GM10266 (cell line): ENCODE data around the gene PSAP.
"Not testable (repeated sequence)": the region's sequence is repeated elsewhere in the genome, so short reads cannot be mapped to it uniquely, and the experiment has no call there.

ENCODE experiments used
- DNase-seq: peaks from one replicate; pipeline ENCODE4 v3.0.0; 2012; ENCODE audit errors: extremely low spot score
- TF ChIP-seq, protein P1 (sequence below): IDR thresholded peaks from 2 replicates; pipeline ENCODE4 v1.5.1; 2012; ENCODE audit warnings: mild to moderate bottlenecking, low read depth; ENCODE audit not compliant: control insufficient read depth, insufficient read depth; ENCODE audit errors: missing control alignments

The PSAP gene

DNA sequence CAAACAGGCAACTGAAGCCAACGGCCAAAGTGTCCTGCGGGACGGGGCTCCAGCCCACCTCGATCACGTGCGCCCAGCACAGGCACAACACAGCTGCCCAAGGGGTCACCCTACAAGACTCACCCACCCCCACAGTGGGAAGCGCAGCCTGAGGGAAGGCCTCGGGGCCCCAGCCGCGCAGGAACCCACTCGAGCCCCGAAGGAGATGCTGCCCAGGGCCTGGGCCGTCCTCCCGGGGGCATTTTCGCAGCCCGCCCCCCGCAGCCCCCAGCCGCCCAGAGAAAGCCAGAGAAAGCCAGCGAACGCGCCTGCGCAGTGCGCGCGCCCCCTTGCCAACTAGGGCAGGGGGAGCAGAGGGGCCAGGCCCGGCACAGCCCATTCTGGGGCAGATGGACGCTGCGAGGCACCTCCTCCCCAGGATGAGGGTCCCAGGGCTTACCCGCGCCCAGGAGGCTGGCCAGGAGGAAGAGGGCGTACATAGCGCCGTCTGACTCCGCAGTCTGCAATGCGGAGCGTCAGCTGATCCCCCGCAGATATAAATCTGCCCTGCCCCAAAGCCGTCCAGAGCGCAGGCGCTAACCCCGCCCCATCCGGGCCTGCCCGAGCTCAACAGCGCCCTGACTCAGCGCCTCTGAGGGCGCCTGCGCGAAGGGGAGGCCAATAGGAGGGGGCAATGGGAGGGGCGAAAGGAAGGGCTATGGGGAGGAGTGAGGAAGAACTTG lies at the start of gene PSAP:
Gene PSAP (minus strand): TSS at position 509 of the 722 bp plus-strand sequence. CDS start 30 bp downstream, at position 479.
- peak; percentile 97 for DNase-seq
- TF ChIP-seq, protein P1, sequence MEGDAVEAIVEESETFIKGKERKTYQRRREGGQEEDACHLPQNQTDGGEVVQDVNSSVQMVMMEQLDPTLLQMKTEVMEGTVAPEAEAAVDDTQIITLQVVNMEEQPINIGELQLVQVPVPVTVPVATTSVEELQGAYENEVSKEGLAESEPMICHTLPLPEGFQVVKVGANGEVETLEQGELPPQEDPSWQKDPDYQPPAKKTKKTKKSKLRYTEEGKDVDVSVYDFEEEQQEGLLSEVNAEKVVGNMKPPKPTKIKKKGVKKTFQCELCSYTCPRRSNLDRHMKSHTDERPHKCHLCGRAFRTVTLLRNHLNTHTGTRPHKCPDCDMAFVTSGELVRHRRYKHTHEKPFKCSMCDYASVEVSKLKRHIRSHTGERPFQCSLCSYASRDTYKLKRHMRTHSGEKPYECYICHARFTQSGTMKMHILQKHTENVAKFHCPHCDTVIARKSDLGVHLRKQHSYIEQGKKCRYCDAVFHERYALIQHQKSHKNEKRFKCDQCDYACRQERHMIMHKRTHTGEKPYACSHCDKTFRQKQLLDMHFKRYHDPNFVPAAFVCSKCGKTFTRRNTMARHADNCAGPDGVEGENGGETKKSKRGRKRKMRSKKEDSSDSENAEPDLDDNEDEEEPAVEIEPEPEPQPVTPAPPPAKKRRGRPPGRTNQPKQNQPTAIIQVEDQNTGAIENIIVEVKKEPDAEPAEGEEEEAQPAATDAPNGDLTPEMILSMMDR = no peak

DNA sequence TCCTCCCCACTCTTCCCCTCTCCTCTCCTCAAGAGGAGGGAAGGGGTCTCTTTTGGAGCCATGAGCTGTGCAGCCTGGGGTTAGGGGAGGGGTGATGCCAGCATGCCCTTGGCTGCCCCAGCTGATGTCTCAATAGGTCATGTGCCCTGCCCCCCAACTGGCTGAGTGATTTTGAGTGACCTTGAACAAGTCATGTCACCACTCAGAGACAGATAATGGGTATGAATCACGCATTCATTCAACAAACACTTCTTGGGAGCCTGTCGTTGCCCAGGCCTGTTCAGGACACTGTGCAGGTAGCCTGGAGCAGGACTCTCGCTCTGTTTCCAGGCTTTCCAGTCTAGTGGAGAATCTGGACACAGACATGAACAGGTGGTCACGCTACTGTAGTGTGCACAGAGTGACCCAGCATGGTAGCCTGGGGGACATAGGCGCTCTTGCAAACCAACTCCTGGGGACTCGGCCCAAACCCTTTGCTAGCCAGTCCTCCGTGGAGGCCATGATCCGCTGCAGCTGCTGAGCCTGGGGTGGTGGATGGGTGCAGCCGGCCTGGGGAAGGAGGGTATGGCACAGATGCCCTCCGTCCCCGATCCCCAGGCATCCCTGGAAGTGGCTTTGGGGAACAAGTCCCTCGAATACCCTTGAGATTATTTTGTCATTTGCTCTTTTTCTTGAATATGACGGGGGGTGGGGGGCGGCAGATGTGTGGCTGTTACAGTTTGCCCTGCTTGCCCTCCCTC lies 49.6 kb upstream of the PSAP start:
- no peak for DNase-seq
- TF ChIP-seq, protein P1 = no peak

GRCh38 chr10:71899665-71900412 lies 48.8 kb upstream of the PSAP start:
- DNase-seq = no peak
- TF ChIP-seq, protein P1 = no peak

DNA sequence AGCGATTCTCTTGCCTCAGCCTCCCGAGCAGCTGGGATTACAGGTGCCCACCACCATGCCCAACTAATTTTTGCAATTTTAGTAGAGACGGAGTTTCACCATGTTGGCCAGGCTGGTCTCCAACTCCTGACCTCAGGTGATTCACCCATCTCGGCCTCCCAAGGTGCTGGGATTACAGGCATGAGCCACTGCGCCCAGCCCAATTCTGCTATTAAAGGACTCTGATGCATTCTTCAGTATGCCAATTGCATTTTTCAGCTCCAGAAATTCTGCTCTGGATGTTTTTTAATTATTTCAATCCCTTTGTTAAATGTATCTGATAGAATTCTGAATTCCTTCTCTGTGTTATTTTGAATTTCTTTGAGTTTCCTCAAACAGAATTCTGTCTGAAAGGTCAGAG lies 47.3 kb upstream of the PSAP start:
- not testable (repeated sequence) for DNase-seq

DNA sequence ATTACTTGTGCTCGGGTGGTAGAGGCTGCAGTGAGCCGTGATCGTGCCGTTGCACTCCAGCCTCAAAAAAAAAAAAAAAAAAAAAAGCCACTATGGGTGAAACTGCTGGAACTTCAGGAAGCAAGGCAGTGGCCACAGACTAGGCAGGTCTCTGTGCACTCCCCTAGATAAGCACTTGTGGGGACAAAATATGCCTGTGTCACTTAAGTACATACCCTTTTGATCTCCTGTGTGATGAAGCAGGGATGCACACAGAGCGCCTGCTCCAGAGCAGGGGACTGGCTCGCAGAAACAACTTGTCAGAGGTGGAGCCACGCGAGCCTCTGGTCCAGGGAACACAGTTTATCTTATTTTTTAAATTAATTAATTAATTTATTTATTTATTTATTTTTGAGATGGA lies 42.9 kb upstream of the PSAP start:
- TF ChIP-seq, protein P1 = no peak
- no peak for DNase-seq

- TF ChIP-seq, protein P1 = no peak
Observed at GRCh38 chr10:71893258-71893815, 42.3 kb upstream of the PSAP start.

DNA sequence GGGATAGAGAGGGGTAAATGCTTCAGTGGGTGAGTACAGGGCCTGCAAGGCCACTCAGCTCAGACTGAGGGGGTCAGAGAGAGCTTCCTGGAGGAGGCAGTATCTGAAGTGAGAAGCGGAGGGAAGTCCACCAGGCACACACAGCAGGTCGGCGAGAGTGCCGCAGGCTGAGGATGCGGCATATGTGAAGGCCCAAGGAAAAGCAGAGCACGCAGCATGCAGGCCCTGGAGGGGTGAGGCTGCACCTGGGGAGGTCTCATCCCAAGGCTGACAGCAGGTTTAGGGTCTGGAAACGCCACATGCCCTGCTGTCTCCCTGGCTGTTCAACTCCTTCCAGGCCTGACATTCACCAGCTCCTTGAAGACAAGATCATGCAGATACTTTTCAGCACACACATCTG lies 40.4 kb upstream of the PSAP start:
- no peak for DNase-seq
- TF ChIP-seq, protein P1 = no peak

More at GRCh38 chr10:71893258-71893815, 42.3 kb upstream of the PSAP start:
- no peak for DNase-seq
